HEK293 (cell line): ENCODE measurements around the gene BCAN.
A peak's percentile ranks its signal among the peaks of the same experiment; 100 is the strongest.

Experiments used
- BCL11B ChIP-seq: fragments of 450-650 bp; formaldehyde crosslinking; IDR thresholded peaks from 2 replicates; pipeline ENCODE4 v1.5.1; 2016; ENCODE audit warnings: low read depth, missing biosample characterization, missing genetic modification characterization
- BCL6B ChIP-seq: fragments of 450-650 bp; formaldehyde crosslinking; IDR thresholded peaks from 2 replicates; pipeline ENCODE4 v1.5.1; 2017; ENCODE audit warnings: missing biosample characterization, missing genetic modification characterization
- GLI2 ChIP-seq: fragments of 450-650 bp; formaldehyde crosslinking; IDR thresholded peaks from 2 replicates; pipeline ENCODE4; 2017; ENCODE audit warnings: missing biosample characterization, missing genetic modification characterization, low read depth, borderline replicate concordance
- HOXC10 ChIP-seq: sonication (generic); formaldehyde crosslinking; IDR thresholded peaks from 2 replicates; pipeline ENCODE4 v1.8.1; 2023; ENCODE audit warnings: mild to moderate bottlenecking, missing genetic modification reagents
- OVOL3 ChIP-seq: fragments of 450-650 bp; formaldehyde crosslinking; IDR thresholded peaks from 2 replicates; pipeline ENCODE4 v1.5.1; 2016; ENCODE audit warnings: missing biosample characterization, missing genetic modification characterization
- PRDM1 ChIP-seq: fragments of 450-650 bp; formaldehyde crosslinking; IDR thresholded peaks from 2 replicates; pipeline ENCODE4; 2016; ENCODE audit warnings: missing biosample characterization, missing genetic modification characterization
- YY2 ChIP-seq: fragments of 450-650 bp; formaldehyde crosslinking; IDR thresholded peaks from 2 replicates; pipeline ENCODE4 v1.5.1; 2016; ENCODE audit warnings: missing biosample characterization, missing genetic modification characterization
- ZBTB11 ChIP-seq: fragments of 450-650 bp; formaldehyde crosslinking; conservative IDR thresholded peaks from 2 replicates; pipeline ENCODE4 v1.5.1; 2016; ENCODE audit warnings: low read depth, missing biosample characterization, missing genetic modification characterization
- ZBTB17 ChIP-seq: fragments of 450-650 bp; formaldehyde crosslinking; IDR thresholded peaks from 2 replicates; pipeline ENCODE4 v1.5.1; 2016; ENCODE audit warnings: missing biosample characterization, missing genetic modification characterization
- ZBTB48 ChIP-seq: fragments of 450-650 bp; formaldehyde crosslinking; IDR thresholded peaks from 2 replicates; pipeline ENCODE4 v1.5.1; 2016; ENCODE audit warnings: missing biosample characterization, missing genetic modification characterization
- ZBTB7A ChIP-seq: fragments of 450-650 bp; formaldehyde crosslinking; IDR thresholded peaks from 2 replicates; pipeline ENCODE4 v1.5.1; 2016; ENCODE audit warnings: low read depth, missing biosample characterization, missing genetic modification characterization
- ZNF10 ChIP-seq: fragments of 450-650 bp; formaldehyde crosslinking; IDR thresholded peaks from 2 replicates; pipeline ENCODE4 v1.5.1; 2017; ENCODE audit warnings: missing biosample characterization, missing genetic modification characterization
- ZNF155 ChIP-seq: fragments of 450-650 bp; formaldehyde crosslinking; IDR thresholded peaks from 2 replicates; pipeline ENCODE4 v1.5.1; 2016; ENCODE audit warnings: missing biosample characterization, missing genetic modification characterization
- ZNF175 ChIP-seq: fragments of 450-650 bp; formaldehyde crosslinking; IDR thresholded peaks from 2 replicates; pipeline ENCODE4 v1.5.1; 2016; ENCODE audit warnings: missing biosample characterization, missing genetic modification characterization
- ZNF184 ChIP-seq: fragments of 450-650 bp; IDR thresholded peaks from 2 replicates; pipeline ENCODE4 v1.5.1; 2018; ENCODE audit warnings: missing biosample characterization, mild to moderate bottlenecking, missing genetic modification characterization
- ZNF239 ChIP-seq: fragments of 450-650 bp; formaldehyde crosslinking; IDR thresholded peaks from 2 replicates; pipeline ENCODE4 v1.5.1; 2016; ENCODE audit warnings: missing biosample characterization, missing genetic modification characterization
- ZNF311 ChIP-seq: fragments of 450-650 bp; formaldehyde crosslinking; IDR thresholded peaks from 2 replicates; pipeline ENCODE4 v1.5.1; 2017; ENCODE audit warnings: missing biosample characterization, missing genetic modification characterization, borderline replicate concordance
- ZNF324 ChIP-seq: fragments of 450-650 bp; formaldehyde crosslinking; IDR thresholded peaks from 2 replicates; pipeline ENCODE4 v1.5.1; 2016; ENCODE audit warnings: missing biosample characterization, missing genetic modification characterization
- ZNF433 ChIP-seq: fragments of 450-650 bp; formaldehyde crosslinking; IDR thresholded peaks from 2 replicates; pipeline ENCODE4 v1.5.1; 2016; ENCODE audit warnings: missing biosample characterization, missing genetic modification characterization, low read depth
- ZNF501 ChIP-seq: fragments of 450-650 bp; formaldehyde crosslinking; IDR thresholded peaks from 2 replicates; pipeline ENCODE4 v1.5.1; 2016; ENCODE audit warnings: missing biosample characterization, missing genetic modification characterization
- ZNF521 ChIP-seq: fragments of 450-650 bp; formaldehyde crosslinking; IDR thresholded peaks from 2 replicates; pipeline ENCODE4 v1.5.1; 2017; ENCODE audit warnings: missing biosample characterization, mild to moderate bottlenecking, missing genetic modification characterization
- ZNF555 ChIP-seq: fragments of 450-650 bp; formaldehyde crosslinking; conservative IDR thresholded peaks from 2 replicates; pipeline ENCODE4 v1.5.1; 2017; ENCODE audit warnings: missing biosample characterization, mild to moderate bottlenecking, missing genetic modification characterization, inconsistent platforms
- ZNF654 ChIP-seq: fragments of 450-650 bp; formaldehyde crosslinking; IDR thresholded peaks from 2 replicates; pipeline ENCODE4 v1.5.1; 2016; ENCODE audit warnings: low read depth, missing biosample characterization, missing genetic modification characterization
- ZNF677 ChIP-seq: fragments of 450-650 bp; IDR thresholded peaks from 2 replicates; pipeline ENCODE4 v1.5.0; 2018; ENCODE audit warnings: missing biosample characterization, mild to moderate bottlenecking, missing genetic modification characterization, moderate library complexity
- ZNF707 ChIP-seq: fragments of 450-650 bp; formaldehyde crosslinking; IDR thresholded peaks from 2 replicates; pipeline ENCODE4 v1.5.1; 2016; ENCODE audit warnings: missing biosample characterization, missing genetic modification characterization
- ZNF747 ChIP-seq: fragments of 450-650 bp; formaldehyde crosslinking; IDR thresholded peaks from 2 replicates; pipeline ENCODE4 v1.5.1; 2016; ENCODE audit warnings: missing biosample characterization, missing genetic modification characterization
- ZNF837 ChIP-seq: fragments of 450-650 bp; formaldehyde crosslinking; IDR thresholded peaks from 2 replicates; pipeline ENCODE4 v1.5.1; 2016; ENCODE audit warnings: missing biosample characterization, missing genetic modification characterization
- ZNF843 ChIP-seq: fragments of 450-650 bp; formaldehyde crosslinking; IDR thresholded peaks from 2 replicates; pipeline ENCODE4 v1.5.1; 2016; ENCODE audit warnings: missing biosample characterization, missing genetic modification characterization
- ZXDB ChIP-seq: fragments of 450-650 bp; formaldehyde crosslinking; IDR thresholded peaks from 2 replicates; pipeline ENCODE4 v1.5.1; 2016; ENCODE audit warnings: missing biosample characterization, missing genetic modification characterization
- TF ChIP-seq, protein P1 (sequence below): fragments of 450-650 bp; formaldehyde crosslinking; IDR thresholded peaks from 2 replicates; pipeline ENCODE4 v1.5.1; 2017; ENCODE audit warnings: missing biosample characterization, missing genetic modification characterization
- TF ChIP-seq, protein P2 (sequence below): fragments of 450-650 bp; formaldehyde crosslinking; IDR thresholded peaks from 2 replicates; pipeline ENCODE4 v1.5.1; 2017; ENCODE audit warnings: missing biosample characterization, missing genetic modification characterization

BCAN gene

DNA sequence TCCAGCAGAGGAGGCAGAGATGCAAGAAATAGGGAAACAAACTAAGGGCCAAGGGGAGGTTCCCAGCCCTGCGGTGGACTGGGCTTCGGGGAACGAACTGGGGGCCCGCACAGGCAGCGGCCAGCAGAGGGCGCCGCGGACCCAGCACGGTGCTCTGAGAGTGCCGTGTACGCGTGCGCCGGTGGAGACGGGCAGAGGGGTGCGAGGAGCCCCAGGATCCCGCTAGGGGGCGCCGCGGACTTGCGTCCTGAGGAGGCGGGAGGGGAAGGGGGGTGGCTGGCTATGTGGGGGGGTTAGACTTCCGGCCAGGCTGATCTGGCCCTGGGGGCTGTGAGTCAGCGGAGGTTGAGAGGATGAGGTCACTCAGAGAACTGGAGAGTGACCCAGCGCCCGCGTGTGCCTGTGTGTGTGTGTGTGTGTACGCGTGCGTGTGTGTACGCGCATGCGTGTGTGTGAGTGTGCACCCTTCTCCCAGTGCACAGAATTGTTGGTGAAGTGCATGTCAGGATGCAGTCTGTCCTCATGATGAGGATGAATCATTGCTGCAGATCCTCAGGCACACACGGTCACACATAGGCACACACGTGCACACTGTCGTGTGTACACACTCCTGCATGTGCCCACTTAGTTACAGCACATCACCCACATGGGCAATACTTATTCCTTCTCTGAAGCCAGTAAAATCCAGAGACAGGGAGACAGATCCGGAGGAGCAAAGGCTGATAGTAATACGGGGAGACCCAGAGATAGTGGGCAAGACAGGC, 18.3 kb downstream of the BCAN start (continued):
- TF ChIP-seq, protein P1, sequence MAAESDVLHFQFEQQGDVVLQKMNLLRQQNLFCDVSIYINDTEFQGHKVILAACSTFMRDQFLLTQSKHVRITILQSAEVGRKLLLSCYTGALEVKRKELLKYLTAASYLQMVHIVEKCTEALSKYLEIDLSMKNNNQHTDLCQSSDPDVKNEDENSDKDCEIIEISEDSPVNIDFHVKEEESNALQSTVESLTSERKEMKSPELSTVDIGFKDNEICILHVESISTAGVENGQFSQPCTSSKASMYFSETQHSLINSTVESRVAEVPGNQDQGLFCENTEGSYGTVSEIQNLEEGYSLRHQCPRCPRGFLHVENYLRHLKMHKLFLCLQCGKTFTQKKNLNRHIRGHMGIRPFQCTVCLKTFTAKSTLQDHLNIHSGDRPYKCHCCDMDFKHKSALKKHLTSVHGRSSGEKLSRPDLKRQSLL (tag by site-specific recombination) = peak; percentile 22; the same call in 1 of the 2 replicates
- peak; percentile 43; the same call in 1 of the 2 replicates for TF ChIP-seq ZNF707
- TF ChIP-seq, protein P2, sequence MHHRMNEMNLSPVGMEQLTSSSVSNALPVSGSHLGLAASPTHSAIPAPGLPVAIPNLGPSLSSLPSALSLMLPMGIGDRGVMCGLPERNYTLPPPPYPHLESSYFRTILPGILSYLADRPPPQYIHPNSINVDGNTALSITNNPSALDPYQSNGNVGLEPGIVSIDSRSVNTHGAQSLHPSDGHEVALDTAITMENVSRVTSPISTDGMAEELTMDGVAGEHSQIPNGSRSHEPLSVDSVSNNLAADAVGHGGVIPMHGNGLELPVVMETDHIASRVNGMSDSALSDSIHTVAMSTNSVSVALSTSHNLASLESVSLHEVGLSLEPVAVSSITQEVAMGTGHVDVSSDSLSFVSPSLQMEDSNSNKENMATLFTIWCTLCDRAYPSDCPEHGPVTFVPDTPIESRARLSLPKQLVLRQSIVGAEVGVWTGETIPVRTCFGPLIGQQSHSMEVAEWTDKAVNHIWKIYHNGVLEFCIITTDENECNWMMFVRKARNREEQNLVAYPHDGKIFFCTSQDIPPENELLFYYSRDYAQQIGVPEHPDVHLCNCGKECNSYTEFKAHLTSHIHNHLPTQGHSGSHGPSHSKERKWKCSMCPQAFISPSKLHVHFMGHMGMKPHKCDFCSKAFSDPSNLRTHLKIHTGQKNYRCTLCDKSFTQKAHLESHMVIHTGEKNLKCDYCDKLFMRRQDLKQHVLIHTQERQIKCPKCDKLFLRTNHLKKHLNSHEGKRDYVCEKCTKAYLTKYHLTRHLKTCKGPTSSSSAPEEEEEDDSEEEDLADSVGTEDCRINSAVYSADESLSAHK (tag by site-specific recombination) = peak; percentile 80
- TF ChIP-seq ZBTB48 (tag by site-specific recombination) = no peak
- no peak for TF ChIP-seq ZNF175 (tag by site-specific recombination)
- peak; percentile 91 for TF ChIP-seq ZBTB7A (tag by site-specific recombination)
- no peak for TF ChIP-seq ZNF747 (tag by site-specific recombination)
- TF ChIP-seq GLI2 (tag by site-specific recombination) = no peak
- no peak for TF ChIP-seq HOXC10 (CRISPR knock-in tag)
- peak; percentile 97; the same call in 1 of the 2 replicates for TF ChIP-seq ZNF501 (tag by site-specific recombination)
- peak; percentile 89; the same call in 1 of the 2 replicates for TF ChIP-seq ZNF843 (tag by site-specific recombination)
- TF ChIP-seq BCL11B = peak; percentile 96
- no peak for TF ChIP-seq ZNF155
- no peak for TF ChIP-seq ZNF521
- no peak for TF ChIP-seq ZNF677 (tag by site-specific recombination)
- TF ChIP-seq ZNF184 (tag by site-specific recombination) = 0 out of 2 replicates have a peak, but pooled peaks have one; percentile 33
- TF ChIP-seq PRDM1 (tag by site-specific recombination) = 0 out of 2 replicates have a peak, but pooled peaks have one; percentile 13
- no peak for TF ChIP-seq ZNF433 (tag by site-specific recombination)
- TF ChIP-seq ZBTB11 (tag by site-specific recombination) = peak; percentile 76
- TF ChIP-seq ZNF311 (tag by site-specific recombination) = no peak
- 0 out of 2 replicates have a peak, but pooled peaks have one; percentile 13 for TF ChIP-seq OVOL3 (tag by site-specific recombination)
- TF ChIP-seq ZNF10 (tag by site-specific recombination) = peak; percentile 63; the same call in 1 of the 2 replicates
- TF ChIP-seq ZBTB17 = peak; percentile 97
- peak; percentile 98 for TF ChIP-seq ZNF324 (tag by site-specific recombination)
- TF ChIP-seq ZXDB (tag by site-specific recombination) = peak; percentile 92
- no peak for TF ChIP-seq BCL6B
- peak; percentile 65 for TF ChIP-seq ZNF654 (tag by site-specific recombination)
- TF ChIP-seq ZNF837 (tag by site-specific recombination) = no peak
- no peak for TF ChIP-seq ZNF555
- TF ChIP-seq YY2 (tag by site-specific recombination) = no peak; the same call in 1 of the 2 replicates
- peak; percentile 11; the same call in 1 of the 2 replicates for TF ChIP-seq ZNF239 (tag by site-specific recombination)
